Gastrocnemius medialis (tissue), 4 donors: Measurements from ENCODE around the gene WASHC2A.
"Not testable (repeated sequence)": the region's sequence is repeated elsewhere in the genome, so short reads cannot be mapped to it uniquely, and the experiment has no call there.

Source experiments
- CTCF ChIP-seq, 5 experiments: fragments of 450-650 bp in 3 of 5; fragments of 200-600 bp in 2 of 5; sonication (generic) in 2 of 5; IDR thresholded peaks in 4 of 5; conservative IDR thresholded peaks in 1 of 5; 1 replicate in 4 of 5; 2 replicates in 1 of 5; pipeline ENCODE4 v1.5.1; 2016 to 2019; ENCODE audit warnings: antibody characterized with exemption in 5 of 5, mild to moderate bottlenecking in 3 of 5, moderate library complexity in 3 of 5
- POLR2A ChIP-seq, 2 donors: fragments of 450-650 bp; IDR thresholded peaks; one replicate each; pipeline ENCODE4 v1.6.1; 2017; ENCODE audit warnings: antibody characterized with exemption in 2 of 2, mild to moderate bottlenecking in 2 of 2, moderate library complexity in 2 of 2

DNA sequence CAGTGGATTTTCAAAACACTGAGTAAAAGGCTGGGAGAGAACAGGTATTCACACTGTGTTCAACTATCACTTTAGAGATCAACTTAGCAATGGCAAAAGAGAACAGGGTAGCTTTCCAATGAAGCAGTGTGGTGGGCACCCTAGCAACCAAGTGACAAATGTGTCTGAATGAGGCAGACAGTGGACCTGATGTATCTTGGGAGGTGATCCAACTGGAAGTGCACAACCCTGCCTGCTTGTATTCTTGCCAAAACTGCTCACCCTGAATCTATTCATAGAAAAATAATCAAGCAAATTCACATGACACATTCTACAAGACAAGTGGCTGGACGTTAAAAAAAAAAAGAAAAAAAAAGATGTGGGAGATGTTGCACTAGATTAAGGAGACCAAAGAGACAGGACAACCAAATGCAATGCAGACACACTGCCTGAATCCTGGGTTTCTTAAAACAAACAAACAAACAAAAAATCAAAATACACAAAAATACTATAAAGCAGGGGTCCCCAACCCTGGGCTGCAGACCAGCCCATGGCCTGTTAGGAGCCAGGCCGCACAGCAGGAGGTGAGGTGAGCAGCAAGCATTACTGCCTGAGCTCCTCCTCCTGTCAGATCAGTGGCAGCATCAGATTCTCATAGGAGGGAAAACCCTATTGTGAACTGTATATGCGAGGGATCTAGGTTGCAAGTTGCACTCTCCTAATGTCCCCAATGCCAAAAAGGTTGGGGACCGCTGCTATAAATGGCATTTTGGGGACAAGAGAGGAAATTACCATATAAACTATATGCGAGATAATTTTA, 12.1 kb upstream of the WASHC2A start:
- TF ChIP-seq CTCF (IDR thresholded peaks at IDR 0.05 in 4 of 5, conservative IDR thresholded peaks at IDR 0.05 in 1 of 5); POLR2A (IDR thresholded peaks at IDR 0.05): not testable (repeated sequence)
